ENCODE measurements around the gene FAAP24.

Gene FAAP24

GRCh38 chr19:32971715-32972540 is at the start of gene FAAP24, which contains the start of gene CEP89:
FAAP24 (plus strand) TSS chr19:32972242; CDS start chr19:32973197, 955 bp downstream.
CEP89 (minus strand) TSS chr19:32971958; CDS start chr19:32971874, 84 bp downstream.
- TF ChIP-seq CTCF (IDR thresholded peaks at IDR 0.05; ENCODE audit: extremely low read depth, missing control alignments): no peak
- peak; percentile 96 for DNase-seq (ENCODE audit: low spot score)

- no peak for TF ChIP-seq CTCF (IDR thresholded peaks at IDR 0.05; ENCODE audit: extremely low read depth, missing control alignments)
- no peak for DNase-seq (ENCODE audit: low spot score)
Measured at GRCh38 chr19:32924200-32924599, 47.8 kb upstream of the FAAP24 start.

GRCh38 chr19:32928806-32929205 is 43.2 kb upstream of the FAAP24 start:
- DNase-seq (ENCODE audit: low spot score): no peak
- TF ChIP-seq CTCF (IDR thresholded peaks at IDR 0.05; ENCODE audit: extremely low read depth, missing control alignments): no peak

GRCh38 chr19:32930567-32930966 is 41.5 kb upstream of the FAAP24 start:
- no peak for DNase-seq (ENCODE audit: low spot score)
- TF ChIP-seq CTCF (IDR thresholded peaks at IDR 0.05; ENCODE audit: extremely low read depth, missing control alignments): no peak

- TF ChIP-seq CTCF (IDR thresholded peaks at IDR 0.05; ENCODE audit: extremely low read depth, missing control alignments): no peak
- DNase-seq (ENCODE audit: low spot score): no peak
Measured at GRCh38 chr19:32933571-32933970, 38.5 kb upstream of the FAAP24 start.

GRCh38 chr19:32935629-32936028 is 36.4 kb upstream of the FAAP24 start:
- no peak for DNase-seq (ENCODE audit: low spot score)

More at GRCh38 chr19:32935629-32936028, 36.4 kb upstream of the FAAP24 start:
- no peak for TF ChIP-seq CTCF (IDR thresholded peaks at IDR 0.05; ENCODE audit: extremely low read depth, missing control alignments)

Data from GM20000 (cell line).